Cerebellar cortex (tissue), 1 donor: ENCODE data around the gene CHD3.
"Not testable (repeated sequence)": the region's sequence is repeated elsewhere in the genome, so short reads cannot be mapped to it uniquely, and the experiment has no call there.

Experiments
- DNase-seq: peaks from one replicate; pipeline ENCODE4 v3.0.0-alpha.2; 2015; ENCODE audit warnings: low spot score

The CHD3 gene

DNA sequence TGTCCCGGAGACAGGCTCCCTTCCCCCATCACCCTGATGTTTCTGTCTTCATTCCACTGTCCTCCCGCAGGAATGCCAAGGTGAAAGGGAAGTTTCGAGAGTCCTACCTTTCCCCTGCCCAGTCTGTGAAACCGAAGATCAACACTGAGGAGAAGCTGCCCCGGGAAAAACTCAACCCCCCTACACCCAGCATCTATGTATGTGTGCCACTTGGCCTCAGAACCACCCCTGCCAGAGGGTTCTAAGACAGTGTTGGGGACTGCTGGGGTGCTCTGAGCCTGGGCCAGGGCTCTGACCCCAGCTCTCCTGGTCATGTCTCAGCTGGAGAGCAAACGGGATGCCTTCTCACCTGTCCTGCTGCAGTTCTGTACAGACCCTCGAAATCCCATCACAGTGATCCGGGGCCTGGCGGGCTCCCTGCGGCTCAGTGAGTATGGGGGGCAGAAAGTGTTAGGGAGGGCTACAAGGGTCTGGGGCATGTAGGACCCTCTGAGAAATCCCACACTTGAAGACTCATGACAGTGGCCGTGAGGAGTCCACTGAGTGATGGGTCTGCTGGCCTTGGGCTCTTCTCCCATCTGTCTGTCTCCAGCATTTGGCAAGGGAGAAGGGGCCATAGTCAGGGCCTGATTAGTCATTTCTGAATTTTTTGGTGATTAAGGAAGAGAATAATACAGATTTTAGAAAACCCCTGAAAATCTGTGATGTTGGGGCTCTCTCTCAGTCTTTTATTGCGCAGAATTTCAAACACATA is 38.7 kb upstream of the CHD3 start:
- DNase-seq = no peak

DNA sequence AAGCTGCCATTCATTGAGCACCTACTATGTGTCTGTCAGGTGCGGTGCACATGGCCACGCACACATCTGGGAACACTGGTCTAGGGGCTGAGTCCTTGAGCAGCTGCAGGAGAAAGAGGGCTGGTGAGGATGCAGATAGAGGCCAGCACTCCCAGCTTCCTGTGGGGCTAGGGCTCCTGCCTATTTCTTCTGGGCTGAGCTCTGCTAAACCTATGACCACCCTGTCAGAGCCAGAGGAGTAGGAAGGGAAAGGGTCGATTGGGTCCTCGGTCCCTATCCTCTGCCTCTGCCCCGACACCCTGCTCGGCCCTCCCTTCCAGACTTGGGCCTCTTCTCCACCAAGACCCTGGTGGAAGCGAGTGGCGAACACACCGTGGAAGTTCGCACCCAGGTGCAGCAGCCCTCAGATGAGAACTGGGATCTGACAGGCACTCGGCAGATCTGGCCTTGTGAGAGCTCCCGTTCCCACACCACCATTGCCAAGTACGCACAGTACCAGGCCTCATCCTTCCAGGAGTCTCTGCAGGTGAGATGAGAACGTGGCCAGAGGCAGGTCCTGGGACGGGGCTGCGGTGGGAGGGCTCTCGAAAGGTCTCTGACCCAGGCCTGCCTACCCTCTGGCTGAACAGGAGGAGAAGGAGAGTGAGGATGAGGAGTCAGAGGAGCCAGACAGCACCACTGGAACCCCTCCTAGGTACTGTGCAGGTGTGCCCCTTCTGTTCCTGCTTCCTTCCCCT is 37.7 kb upstream of the CHD3 start:
- peak; percentile 19 for DNase-seq

DNA sequence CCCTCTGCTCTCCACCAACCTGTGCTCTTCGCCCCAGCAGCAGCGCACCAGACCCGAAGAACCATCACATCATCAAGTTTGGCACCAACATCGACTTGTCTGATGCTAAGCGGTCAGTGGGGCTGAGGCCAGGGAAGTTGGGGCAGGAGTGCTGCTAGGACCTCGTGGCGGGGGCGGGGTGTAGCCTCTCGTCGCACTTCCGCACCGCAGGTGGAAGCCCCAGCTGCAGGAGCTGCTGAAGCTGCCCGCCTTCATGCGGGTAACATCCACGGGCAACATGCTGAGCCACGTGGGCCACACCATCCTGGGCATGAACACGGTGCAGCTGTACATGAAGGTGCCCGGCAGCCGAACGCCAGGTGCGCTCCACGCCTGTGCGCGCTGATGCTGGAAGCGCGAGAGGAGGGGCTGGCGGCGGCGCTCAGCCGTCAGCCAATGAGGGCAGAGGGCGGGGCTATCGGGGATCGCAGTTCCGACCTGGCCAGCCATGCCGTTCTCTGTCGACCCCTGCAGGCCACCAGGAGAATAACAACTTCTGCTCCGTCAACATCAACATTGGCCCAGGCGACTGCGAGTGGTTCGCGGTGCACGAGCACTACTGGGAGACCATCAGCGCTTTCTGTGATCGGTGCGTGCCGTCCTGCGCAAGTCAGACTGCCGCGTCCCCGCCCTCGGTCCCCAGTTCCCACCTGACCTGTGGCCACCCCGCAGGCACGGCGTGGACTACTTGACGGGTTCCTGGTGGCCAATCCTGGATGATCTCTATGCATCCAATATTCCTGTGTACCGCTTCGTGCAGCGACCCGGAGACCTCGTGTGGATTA is 36.9 kb upstream of the CHD3 start:
- peak; percentile 94 for DNase-seq

DNA sequence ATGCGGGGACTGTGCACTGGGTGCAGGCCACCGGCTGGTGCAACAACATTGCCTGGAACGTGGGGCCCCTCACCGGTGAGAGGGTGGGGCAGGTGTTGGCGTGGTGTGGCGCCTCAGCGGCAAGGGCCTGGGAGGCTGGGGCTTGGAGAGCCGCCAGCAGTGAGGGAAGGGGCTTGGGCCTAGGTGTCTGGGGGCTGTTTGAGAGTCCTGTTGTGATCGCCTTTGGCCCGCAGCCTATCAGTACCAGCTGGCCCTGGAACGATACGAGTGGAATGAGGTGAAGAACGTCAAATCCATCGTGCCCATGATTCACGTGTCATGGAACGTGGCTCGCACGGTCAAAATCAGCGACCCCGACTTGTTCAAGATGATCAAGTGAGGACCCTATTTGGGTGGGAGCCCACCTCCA is 36.3 kb upstream of the CHD3 start:
- DNase-seq = no peak

DNA sequence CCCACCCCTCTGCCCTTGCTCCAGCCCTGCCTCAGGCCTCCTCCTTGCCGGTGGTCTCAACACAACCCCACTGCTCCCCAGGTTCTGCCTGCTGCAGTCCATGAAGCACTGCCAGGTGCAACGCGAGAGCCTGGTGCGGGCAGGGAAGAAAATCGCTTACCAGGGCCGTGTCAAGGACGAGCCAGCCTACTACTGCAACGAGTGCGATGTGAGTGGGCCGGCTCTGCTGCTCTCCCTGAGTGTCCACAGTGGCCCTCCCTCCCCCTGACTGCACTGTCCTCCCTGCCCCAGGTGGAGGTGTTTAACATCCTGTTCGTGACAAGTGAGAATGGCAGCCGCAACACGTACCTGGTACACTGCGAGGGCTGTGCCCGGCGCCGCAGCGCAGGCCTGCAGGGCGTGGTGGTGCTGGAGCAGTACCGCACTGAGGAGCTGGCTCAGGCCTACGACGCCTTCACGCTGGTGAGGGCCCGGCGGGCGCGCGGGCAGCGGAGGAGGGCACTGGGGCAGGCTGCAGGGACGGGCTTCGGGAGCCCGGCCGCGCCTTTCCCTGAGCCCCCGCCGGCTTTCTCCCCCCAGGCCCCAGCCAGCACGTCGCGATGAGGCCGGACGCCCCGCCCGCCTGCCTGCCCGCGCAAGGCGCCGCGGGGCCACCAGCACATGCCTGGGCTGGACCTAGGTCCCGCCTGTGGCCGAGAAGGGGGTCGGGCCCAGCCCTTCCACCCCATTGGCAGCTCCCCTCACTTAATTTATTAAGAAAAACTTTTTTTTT is 35.5 kb upstream of the CHD3 start:
- no peak for DNase-seq

DNA sequence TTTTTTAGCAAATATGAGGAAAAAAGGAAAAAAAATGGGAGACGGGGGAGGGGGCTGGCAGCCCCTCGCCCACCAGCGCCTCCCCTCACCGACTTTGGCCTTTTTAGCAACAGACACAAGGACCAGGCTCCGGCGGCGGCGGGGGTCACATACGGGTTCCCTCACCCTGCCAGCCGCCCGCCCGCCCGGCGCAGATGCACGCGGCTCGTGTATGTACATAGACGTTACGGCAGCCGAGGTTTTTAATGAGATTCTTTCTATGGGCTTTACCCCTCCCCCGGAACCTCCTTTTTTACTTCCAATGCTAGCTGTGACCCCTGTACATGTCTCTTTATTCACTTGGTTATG is 34.9 kb upstream of the CHD3 start:
- no peak for DNase-seq

DNA sequence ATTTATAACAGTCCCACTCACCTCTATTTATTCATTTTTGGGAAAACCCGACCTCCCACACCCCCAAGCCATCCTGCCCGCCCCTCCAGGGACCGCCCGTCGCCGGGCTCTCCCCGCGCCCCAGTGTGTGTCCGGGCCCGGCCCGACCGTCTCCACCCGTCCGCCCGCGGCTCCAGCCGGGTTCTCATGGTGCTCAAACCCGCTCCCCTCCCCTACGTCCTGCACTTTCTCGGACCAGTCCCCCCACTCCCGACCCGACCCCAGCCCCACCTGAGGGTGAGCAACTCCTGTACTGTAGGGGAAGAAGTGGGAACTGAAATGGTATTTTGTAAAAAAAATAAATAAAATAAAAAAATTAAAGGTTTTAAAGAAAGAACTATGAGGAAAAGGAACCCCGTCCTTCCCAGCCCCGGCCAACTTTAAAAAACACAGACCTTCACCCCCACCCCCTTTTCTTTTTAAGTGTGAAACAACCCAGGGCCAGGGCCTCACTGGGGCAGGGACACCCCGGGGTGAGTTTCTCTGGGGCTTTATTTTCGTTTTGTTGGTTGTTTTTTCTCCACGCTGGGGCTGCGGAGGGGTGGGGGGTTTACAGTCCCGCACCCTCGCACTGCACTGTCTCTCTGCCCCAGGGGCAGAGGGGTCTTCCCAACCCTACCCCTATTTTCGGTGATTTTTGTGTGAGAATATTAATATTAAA is 34.4 kb upstream of the CHD3 start:
- no peak for DNase-seq

DNA sequence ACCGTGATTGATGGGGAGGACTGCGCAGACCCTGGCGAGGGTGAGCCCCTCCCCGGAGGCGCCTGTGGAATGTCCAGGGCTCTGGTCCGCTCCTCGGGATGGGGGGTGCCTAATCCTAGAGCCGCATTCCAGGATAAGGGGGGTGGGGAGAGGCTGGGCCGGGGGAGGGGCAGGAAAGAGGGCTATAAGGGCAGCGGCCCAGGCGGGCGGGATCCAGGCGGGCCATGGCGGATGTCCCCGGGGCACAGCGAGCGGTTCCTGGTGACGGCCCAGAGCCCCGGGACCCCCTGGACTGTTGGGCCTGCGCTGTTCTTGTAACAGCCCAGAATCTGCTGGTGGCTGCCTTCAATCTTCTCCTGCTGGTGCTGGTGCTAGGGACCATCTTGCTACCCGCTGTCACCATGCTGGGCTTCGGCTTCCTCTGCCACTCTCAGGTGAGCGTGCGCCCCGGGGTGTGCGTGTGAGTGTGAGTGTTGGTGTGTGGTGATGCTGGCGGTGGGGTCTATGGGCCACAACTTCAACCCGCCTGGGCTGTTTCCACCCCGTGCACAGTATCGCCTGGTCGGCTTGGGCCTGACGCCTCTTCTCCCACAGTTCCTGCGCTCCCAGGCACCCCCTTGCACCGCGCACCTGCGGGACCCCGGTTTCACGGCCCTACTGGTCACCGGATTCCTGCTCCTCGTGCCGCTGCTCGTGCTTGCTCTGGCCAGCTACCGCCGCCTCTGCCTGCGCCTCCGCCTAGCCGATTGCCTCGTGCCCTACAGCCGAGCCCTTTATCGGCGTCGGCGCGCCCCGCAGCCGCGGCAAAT is 33.5 kb upstream of the CHD3 start, which contains the start of gene TMEM88:
TMEM88 (plus strand) TSS at position 216 of the 809 bp plus-strand sequence; CDS start at position 225, 9 bp downstream.
- no peak for DNase-seq

DNA sequence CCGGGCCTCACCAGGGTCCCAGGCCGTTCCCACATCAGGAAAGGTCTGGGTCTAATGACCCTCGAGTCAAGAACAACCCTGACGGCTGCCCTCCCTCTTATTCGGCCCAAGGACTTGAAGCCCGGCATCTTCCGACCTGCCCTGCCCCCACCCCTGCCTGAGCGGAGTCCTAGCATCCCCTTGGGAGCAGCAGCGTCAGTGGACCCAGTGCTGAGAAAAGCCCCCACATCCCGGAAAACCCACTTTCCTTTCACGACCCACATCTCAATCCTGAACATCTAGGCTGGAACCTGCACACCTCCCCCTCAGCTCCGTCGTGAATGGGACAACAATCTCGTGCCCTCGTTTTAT is 33.0 kb upstream of the CHD3 start:
- DNase-seq = no peak

DNA sequence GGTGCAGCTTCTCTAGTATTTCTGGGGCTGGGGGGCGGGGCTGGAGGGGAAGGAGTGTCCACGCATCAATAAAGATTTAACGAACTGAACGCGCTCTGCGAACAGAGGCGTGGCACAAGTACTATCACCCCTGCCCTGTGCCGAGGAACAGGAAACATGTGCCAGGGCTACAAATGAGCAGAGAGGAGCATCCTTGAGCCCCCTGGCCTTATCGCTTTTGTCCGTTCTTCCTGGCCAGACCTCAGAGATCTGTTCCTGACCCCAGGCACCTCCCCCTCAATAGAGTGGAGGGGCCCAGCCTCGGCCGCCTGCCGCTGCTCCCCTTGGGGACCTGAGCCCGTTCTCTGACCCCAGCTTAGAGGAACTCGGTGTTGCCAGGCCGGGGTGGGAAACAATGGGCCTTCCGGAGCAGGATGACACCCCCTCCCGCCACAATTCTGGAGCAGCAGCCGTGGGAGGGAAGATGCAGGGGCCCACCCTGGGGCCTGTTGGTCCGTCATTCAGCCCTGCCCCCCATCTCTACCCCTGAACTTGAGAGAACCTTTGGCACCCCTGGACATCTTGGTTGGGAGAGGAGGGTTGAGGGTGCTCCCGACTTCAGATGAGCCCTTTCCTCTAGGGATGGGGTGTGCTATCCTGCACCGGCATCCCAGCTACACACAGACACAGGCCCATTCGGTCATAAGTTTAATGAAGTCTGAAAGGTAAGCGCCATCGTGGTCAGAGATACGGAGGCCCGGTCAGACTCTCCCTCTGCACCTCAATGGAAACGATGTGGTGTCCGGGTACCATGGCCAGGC is 32.4 kb upstream of the CHD3 start:
- no peak for DNase-seq

DNA sequence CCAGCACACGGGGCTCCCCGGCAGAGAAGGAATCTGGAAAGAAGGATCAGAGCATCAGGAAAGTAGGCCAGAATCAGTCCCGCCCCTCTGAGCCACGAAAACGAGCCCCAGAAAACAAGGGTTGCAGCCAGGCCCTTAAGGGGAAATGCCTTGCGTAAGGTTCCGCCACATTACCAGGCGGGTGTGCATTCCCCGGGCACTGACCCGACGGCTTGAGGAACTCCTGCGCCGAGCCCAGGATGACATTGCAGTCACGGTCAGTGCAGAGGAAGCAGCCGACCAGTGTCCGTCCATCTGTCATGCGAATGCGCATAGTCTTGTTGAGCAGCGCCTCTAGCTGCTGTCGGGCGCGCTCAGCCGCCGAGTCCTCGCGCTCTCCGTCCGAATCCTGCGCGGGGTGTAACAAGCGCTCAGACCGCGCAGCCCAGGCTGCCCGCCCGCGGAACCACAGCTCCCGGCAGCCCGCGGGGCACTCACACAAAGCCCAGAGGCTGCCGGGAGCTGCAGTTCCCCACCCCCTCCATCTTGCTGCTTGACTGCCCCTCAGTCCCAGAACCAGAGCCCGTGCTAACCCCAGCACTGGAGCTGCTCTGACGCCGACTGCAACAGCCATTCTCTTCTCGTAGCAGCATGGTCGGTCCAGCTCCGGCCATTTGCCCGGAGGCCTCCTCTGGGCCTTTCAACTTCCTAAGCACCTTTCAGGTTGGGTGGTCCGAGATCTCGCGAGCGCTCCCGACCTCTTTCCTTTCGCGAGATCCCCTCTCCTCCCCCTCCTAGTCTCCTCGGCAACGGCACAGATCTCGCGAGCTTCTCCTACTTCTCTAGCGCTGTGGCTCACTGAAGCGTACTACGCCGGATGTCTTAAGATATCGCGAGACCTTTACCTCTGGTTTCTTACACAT is 31.5 kb upstream of the CHD3 start, which contains the start of gene NAA38:
NAA38 (minus strand) TSS at position 749 of the 902 bp plus-strand sequence; CDS start at position 653, 96 bp downstream.
- DNase-seq = peak; percentile 100

DNA sequence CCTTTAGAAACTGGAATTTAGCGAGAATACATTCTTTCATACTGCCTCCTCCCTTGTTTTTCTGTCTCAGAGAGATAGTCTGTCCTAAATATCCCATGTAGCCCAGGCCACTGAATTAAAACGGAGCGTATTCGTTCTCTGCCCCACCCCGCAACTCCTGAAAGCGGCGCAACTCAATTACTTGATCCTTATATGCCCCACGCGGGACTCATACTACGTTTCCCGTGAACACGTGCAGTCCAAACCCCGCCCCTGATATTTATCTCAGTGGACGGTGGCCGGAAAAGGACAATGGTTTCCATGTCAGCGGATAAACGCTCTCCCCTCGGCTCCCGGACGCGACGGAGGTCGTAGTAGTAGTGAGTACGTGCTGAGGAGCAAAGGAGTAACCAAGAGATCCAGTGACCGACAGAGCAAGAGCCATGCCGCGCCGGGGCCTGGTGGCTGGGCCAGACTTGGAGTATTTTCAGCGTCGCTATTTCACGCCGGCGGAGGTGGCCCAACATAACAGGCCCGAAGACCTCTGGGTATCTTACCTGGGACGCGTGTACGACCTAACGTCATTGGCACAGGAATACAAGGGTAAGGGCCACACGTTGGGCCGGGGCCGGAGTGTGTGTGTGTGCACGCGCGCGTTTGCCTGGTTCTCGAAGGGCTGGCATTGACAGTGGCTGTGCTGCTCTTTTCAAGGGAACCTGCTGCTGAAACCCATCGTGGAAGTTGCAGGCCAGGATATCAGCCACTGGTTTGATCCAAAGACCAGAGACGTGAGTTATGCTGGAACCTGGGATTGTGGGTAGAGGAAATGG is 30.7 kb upstream of the CHD3 start, which contains the start of gene CYB5D1:
CYB5D1 (plus strand) TSS at position 291 of the 809 bp plus-strand sequence; CDS start at position 423, 132 bp downstream.
- peak; percentile 97 for DNase-seq

DNA sequence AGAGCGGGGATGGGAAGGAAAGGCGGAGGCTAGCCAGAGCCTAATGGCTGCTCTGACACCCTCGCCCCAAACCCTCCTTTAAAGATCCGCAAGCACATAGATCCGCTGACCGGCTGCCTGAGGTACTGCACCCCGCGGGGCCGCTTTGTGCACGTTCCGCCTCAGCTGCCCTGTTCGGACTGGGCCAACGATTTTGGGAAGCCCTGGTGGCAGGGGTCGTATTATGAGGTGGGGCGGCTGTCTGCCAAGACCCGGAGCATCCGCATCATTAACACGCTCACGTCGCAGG is 30.1 kb upstream of the CHD3 start:
- DNase-seq = peak; percentile 57

DNA sequence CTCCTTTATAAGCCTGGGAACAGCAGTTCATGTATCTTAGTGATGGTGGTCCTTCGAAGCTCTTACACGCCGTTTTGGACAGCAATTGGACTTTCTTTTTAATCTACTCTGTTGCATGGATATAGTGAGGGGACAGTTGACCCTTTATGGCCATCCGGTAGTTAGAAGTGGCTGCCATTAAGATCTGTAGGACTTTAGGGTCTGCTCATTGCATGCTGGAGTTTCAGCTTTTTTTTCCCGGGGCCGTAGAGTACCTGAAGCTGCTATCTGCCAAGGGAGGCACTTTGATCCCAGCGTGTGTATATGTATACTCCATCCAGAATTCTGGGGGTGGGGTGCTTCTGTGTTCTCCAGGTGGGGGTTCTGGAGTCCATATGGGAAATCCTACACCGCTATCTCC is 29.6 kb upstream of the CHD3 start:
- no peak for DNase-seq

DNA sequence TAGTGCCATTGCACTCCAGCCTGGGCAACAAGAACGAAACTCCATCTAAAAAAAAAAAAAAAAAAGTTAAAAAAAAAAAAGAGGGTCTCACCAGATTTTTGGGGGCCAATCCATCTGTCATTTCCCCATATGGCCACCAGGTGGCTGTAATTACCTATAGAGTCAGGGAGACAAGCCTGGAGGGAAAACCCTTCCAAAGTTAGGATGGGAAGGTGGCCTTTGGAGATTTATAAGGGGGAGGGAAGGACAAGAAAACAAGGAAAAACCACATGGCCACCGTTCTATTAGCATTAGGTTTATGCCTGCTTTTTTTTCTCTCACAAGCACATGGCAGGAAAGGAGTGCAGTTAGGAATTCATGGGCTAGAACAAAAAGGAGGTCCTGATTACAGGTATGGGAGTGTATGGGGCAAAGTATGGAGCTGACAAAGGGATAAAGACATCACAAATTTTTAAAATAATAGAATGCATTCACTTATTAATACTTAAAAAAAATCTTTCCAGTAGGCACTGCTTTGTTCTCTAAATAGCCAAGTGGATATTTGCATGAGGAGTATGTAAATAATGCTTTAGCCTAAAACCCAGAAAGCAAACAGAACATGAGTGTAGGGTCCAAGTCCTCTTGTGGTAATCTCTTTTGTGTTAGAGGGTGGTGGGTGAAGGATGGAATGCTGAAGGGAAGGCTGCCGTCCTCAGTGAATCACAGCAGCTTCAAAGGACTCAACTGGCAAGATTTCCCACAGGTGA is 25.7 kb upstream of the CHD3 start:
- DNase-seq = peak; percentile 75

DNA sequence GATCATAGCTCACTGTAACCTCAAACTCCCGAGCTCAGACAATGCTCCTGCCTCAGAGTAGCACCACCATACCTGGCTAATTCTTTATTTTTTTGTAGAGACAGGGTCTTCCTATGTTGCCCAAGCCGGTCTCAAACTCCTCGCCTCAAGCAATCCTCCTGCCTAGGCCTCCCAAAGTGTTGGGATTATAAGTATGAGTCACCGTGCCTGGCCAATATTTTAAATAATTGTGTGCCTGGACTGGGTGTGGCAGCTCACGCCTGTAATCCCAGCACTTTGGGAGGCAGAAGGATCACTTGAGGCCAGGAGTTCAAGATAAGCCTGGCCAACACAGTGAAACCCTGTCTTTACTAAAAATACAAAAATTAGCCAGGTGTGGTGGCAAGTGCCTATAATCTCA is 24.2 kb upstream of the CHD3 start:
- DNase-seq = not testable (repeated sequence)
